ENCODE results near the gene NUP214. TPM values are rescaled to one million over a fixed set of nuclear protein-coding genes. Genes with fewer than 3 reads are reported as not detected.

The NUP214 gene
- total RNA-seq, 2 experiments from 2014 or later = 43.8 to 51.3 TPM

GRCh38 chr9:131126059-131126426, 657 bp downstream of the NUP214 start:
- Mint-ChIP-seq H3K27me3 (no peaks in the 10 kb centered on the region), H3K36me3 (ENCODE audit: low read depth) (peaks cover 31% of the 10 kb centered on the region), H3K4me1 (peaks cover 36% of the 10 kb centered on the region), H3K4me3 (peak overlapping the region; percentile 95), H3K9me3 (no peaks in the 10 kb centered on the region), H3K27ac (peak overlapping the region; percentile 94)
- POLR2A ChIA-PET = interaction anchor here (0.9 to 2.2 kb wide), 26 partner anchors 8 to 1819 kb away, joined by 3 to 19 read pairs (median 7); partner anchors contain the start of genes FAM78A, MED27 and TSC1
- CTCF ChIA-PET = no interaction called here
- no peak for DNase-seq

GRCh38 chr9:131129183-131129582, 3.8 kb downstream of the NUP214 start:
- peaks cover 36% of the 10 kb centered on the region for H3K4me1 Mint-ChIP-seq
- no peaks in the 10 kb centered on the region for H3K9me3 Mint-ChIP-seq
- no peak for DNase-seq
- H3K4me3 Mint-ChIP-seq = no peak overlapping the region
- ChIA-PET POLR2A (interaction anchor here (1.6 kb wide), 1 partner anchor 244 kb away, joined by 3 read pairs; no protein-coding TSS in a partner anchor), CTCF (interaction anchor here (0.7 kb wide), 1 partner anchor 1238 kb away, joined by 3 read pairs; no protein-coding TSS in a partner anchor)
- H3K36me3 Mint-ChIP-seq (ENCODE audit: low read depth) = peaks cover 50% of the 10 kb centered on the region
- H3K27ac Mint-ChIP-seq = no peak overlapping the region
- H3K27me3 Mint-ChIP-seq = no peaks in the 10 kb centered on the region

GRCh38 chr9:131138676-131139075, 13.3 kb downstream of the NUP214 start:
- Mint-ChIP-seq H3K4me1 (no peaks in the 10 kb centered on the region), H3K27me3 (no peaks in the 10 kb centered on the region)

GRCh38 chr9:131140112-131140511, 14.7 kb downstream of the NUP214 start:
- H3K9me3 Mint-ChIP-seq = no peaks in the 10 kb centered on the region
- H3K27ac Mint-ChIP-seq = no peak overlapping the region
- no peaks in the 10 kb centered on the region for H3K4me1 Mint-ChIP-seq
- peaks cover 62% of the 10 kb centered on the region for H3K36me3 Mint-ChIP-seq (ENCODE audit: low read depth)
- H3K27me3 Mint-ChIP-seq = no peaks in the 10 kb centered on the region
- CTCF ChIA-PET = no interaction called here
- no peak for DNase-seq
- no peak overlapping the region for H3K4me3 Mint-ChIP-seq
- POLR2A ChIA-PET = no interaction called here

More at GRCh38 chr9:131138676-131139075, 13.3 kb downstream of the NUP214 start:
- CTCF ChIA-PET = no interaction called here
- POLR2A ChIA-PET = interaction anchor here (1.5 kb wide), 1 partner anchor 13 kb away, joined by 8 read pairs; the partner anchor contains the start of gene NUP214
- H3K9me3 Mint-ChIP-seq = no peaks in the 10 kb centered on the region
- no peak for DNase-seq
- no peak overlapping the region for H3K4me3 Mint-ChIP-seq
- peaks cover 61% of the 10 kb centered on the region for H3K36me3 Mint-ChIP-seq (ENCODE audit: low read depth)
- H3K27ac Mint-ChIP-seq = no peak overlapping the region

- Mint-ChIP-seq H3K9me3 (no peaks in the 10 kb centered on the region), H3K27me3 (no peaks in the 10 kb centered on the region), H3K36me3 (ENCODE audit: low read depth) (peaks cover 65% of the 10 kb centered on the region), H3K27ac (no peak overlapping the region), H3K4me1 (no peaks in the 10 kb centered on the region), H3K4me3 (no peak overlapping the region)
- CTCF ChIA-PET = no interaction called here
- no peak for DNase-seq
- POLR2A ChIA-PET = no interaction called here
Measured at GRCh38 chr9:131140550-131140949, 15.2 kb downstream of the NUP214 start.

GRCh38 chr9:131142160-131142559, 16.8 kb downstream of the NUP214 start:
- H3K36me3 Mint-ChIP-seq (ENCODE audit: low read depth) = peaks cover 60% of the 10 kb centered on the region
- CTCF ChIA-PET = interaction anchor here (1.4 to 1.7 kb wide), 3 partner anchors 9 to 208 kb away, joined by 3 to 6 read pairs (median 3); no protein-coding TSS in a partner anchor
- H3K27ac Mint-ChIP-seq = no peak overlapping the region
- POLR2A ChIA-PET = no interaction called here
- H3K4me1 Mint-ChIP-seq = no peaks in the 10 kb centered on the region
- H3K27me3 Mint-ChIP-seq = no peaks in the 10 kb centered on the region
- no peaks in the 10 kb centered on the region for H3K9me3 Mint-ChIP-seq
- DNase-seq = no peak
- no peak overlapping the region for H3K4me3 Mint-ChIP-seq

- Mint-ChIP-seq H3K27me3 (no peaks in the 10 kb centered on the region), H3K9me3 (no peaks in the 10 kb centered on the region), H3K4me3 (no peak overlapping the region), H3K4me1 (no peaks in the 10 kb centered on the region), H3K36me3 (ENCODE audit: low read depth) (peaks cover 62% of the 10 kb centered on the region), H3K27ac (no peak overlapping the region)
- no peak for DNase-seq
- POLR2A ChIA-PET = interaction anchor here (0.9 kb wide), 1 partner anchor 315 kb away, joined by 3 read pairs; no protein-coding TSS in a partner anchor
- CTCF ChIA-PET = no interaction called here
Measured at GRCh38 chr9:131144201-131144600, 18.8 kb downstream of the NUP214 start.

GRCh38 chr9:131145245-131145644, 19.9 kb downstream of the NUP214 start:
- CTCF ChIA-PET = interaction anchor here (1.3 kb wide), 1 partner anchor 191 kb away, joined by 4 read pairs; no protein-coding TSS in a partner anchor

GRCh38 chr9:131146186-131146585, 20.8 kb downstream of the NUP214 start:
- CTCF ChIA-PET = interaction anchor here (1.3 kb wide), 1 partner anchor 190 kb away, joined by 4 read pairs; no protein-coding TSS in a partner anchor

More at GRCh38 chr9:131145245-131145644, 19.9 kb downstream of the NUP214 start:
- no peaks in the 10 kb centered on the region for H3K9me3 Mint-ChIP-seq
- H3K4me1 Mint-ChIP-seq = no peaks in the 10 kb centered on the region
- peaks cover 62% of the 10 kb centered on the region for H3K36me3 Mint-ChIP-seq (ENCODE audit: low read depth)
- no peak overlapping the region for H3K4me3 Mint-ChIP-seq
- POLR2A ChIA-PET = interaction anchor here (0.8 kb wide), 1 partner anchor 20 kb away, joined by 3 read pairs; the partner anchor contains the start of gene NUP214
- H3K27me3 Mint-ChIP-seq = no peaks in the 10 kb centered on the region
- DNase-seq = no peak
- H3K27ac Mint-ChIP-seq = no peak overlapping the region

GRCh38 chr9:131148276-131148675, 22.9 kb downstream of the NUP214 start:
- DNase-seq = no peak
- no peaks in the 10 kb centered on the region for H3K9me3 Mint-ChIP-seq
- H3K4me3 Mint-ChIP-seq = no peak overlapping the region
- H3K27me3 Mint-ChIP-seq = no peaks in the 10 kb centered on the region
- POLR2A ChIA-PET = interaction anchor here (1.5 kb wide), 1 partner anchor 23 kb away, joined by 3 read pairs; the partner anchor contains the start of gene NUP214
- CTCF ChIA-PET = no interaction called here
- peaks cover 70% of the 10 kb centered on the region for H3K36me3 Mint-ChIP-seq (ENCODE audit: low read depth)
- no peak overlapping the region for H3K27ac Mint-ChIP-seq
- no peaks in the 10 kb centered on the region for H3K4me1 Mint-ChIP-seq

More at GRCh38 chr9:131146186-131146585, 20.8 kb downstream of the NUP214 start:
- Mint-ChIP-seq H3K27ac (no peak overlapping the region), H3K27me3 (no peaks in the 10 kb centered on the region), H3K9me3 (no peaks in the 10 kb centered on the region), H3K36me3 (ENCODE audit: low read depth) (peaks cover 60% of the 10 kb centered on the region), H3K4me1 (no peaks in the 10 kb centered on the region), H3K4me3 (no peak overlapping the region)
- no peak for DNase-seq
- POLR2A ChIA-PET = interaction anchor here (0.8 kb wide), 1 partner anchor 21 kb away, joined by 3 read pairs; the partner anchor contains the start of gene NUP214

GRCh38 chr9:131148966-131149687, 23.7 kb downstream of the NUP214 start:
- H3K27me3 Mint-ChIP-seq = no peaks in the 10 kb centered on the region
- H3K9me3 Mint-ChIP-seq = no peaks in the 10 kb centered on the region
- CTCF ChIA-PET = no interaction called here
- DNase-seq = no peak
- H3K4me1 Mint-ChIP-seq = no peaks in the 10 kb centered on the region
- H3K4me3 Mint-ChIP-seq = no peak overlapping the region
- H3K27ac Mint-ChIP-seq = no peak overlapping the region
- POLR2A ChIA-PET = interaction anchor here (1.2 to 1.5 kb wide), 2 partner anchors 24 kb away, joined by 3 read pairs; partner anchors contain the start of gene NUP214
- H3K36me3 Mint-ChIP-seq (ENCODE audit: low read depth) = peaks cover 70% of the 10 kb centered on the region

GRCh38 chr9:131149688-131150053, 24.3 kb downstream of the NUP214 start:
- no peak for DNase-seq
- ChIA-PET CTCF (no interaction called here), POLR2A (interaction anchor here (1.2 kb wide), 1 partner anchor 24 kb away, joined by 3 read pairs; the partner anchor contains the start of gene NUP214)
- H3K36me3 Mint-ChIP-seq (ENCODE audit: low read depth) = peaks cover 70% of the 10 kb centered on the region
- no peak overlapping the region for H3K27ac Mint-ChIP-seq
- no peaks in the 10 kb centered on the region for H3K4me1 Mint-ChIP-seq
- H3K9me3 Mint-ChIP-seq = no peaks in the 10 kb centered on the region
- no peak overlapping the region for H3K4me3 Mint-ChIP-seq
- no peaks in the 10 kb centered on the region for H3K27me3 Mint-ChIP-seq

- H3K36me3 Mint-ChIP-seq (ENCODE audit: low read depth) = peaks cover 63% of the 10 kb centered on the region
- DNase-seq = no peak
- H3K27me3 Mint-ChIP-seq = no peaks in the 10 kb centered on the region
- H3K27ac Mint-ChIP-seq = no peak overlapping the region
- H3K4me1 Mint-ChIP-seq = no peaks in the 10 kb centered on the region
- POLR2A ChIA-PET = interaction anchor here (1.1 kb wide), 1 partner anchor 28 kb away, joined by 3 read pairs; the partner anchor contains the start of gene NUP214
- H3K9me3 Mint-ChIP-seq = no peaks in the 10 kb centered on the region
- H3K4me3 Mint-ChIP-seq = no peak overlapping the region
- CTCF ChIA-PET = no interaction called here
Measured at GRCh38 chr9:131153595-131153994, 28.2 kb downstream of the NUP214 start.

Measured in activated CD4-positive, alpha-beta memory T cell treated with anti-CD3 and anti-CD28 coated beads, Interleukin-2, amount 10 ng/mL, durations not matched to agents 7 days and 5 days (primary cell).